NCI-H748 treated with DMSO at 0.1 percent for 48 hours (cell line): ENCODE results near the gene PAPSS2.

Experiments
- DNase-seq: peaks from one replicate; lab custom pipeline; 2025; lab: John Stamatoyannopoulos, UW

PAPSS2 gene

DNA sequence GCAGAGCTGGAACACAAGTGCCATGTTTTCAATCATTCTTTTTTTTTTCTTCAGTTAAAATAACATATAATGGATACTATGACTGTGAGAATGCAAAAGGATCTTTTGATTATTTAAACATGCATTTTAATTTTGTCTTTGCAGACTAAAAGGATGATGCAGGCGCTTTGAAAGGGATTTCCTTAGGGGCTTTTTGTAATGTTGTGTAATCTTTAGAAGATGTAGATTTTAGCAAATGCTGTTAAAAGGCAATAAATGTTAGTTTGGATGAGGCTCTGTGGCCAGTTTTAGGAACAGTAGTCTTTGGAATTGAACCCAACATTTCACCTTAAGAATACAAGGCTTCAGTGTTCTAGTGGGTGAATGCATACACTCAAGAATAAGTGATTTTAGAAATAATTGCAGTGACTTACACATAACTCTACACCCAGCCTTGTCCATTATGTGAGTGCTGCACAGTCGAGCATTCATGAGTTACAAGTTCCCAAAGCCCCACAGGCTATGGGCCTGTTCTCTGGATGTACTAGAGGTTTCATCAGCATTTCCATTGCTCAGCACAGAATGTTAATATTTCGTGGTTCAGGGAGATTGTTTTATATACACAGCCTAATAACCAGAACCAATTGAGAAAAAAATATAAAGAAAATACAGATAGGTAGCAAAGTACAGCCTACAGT, 11.6 kb downstream of the PAPSS2 start:
- DNase-seq: no peak

DNA sequence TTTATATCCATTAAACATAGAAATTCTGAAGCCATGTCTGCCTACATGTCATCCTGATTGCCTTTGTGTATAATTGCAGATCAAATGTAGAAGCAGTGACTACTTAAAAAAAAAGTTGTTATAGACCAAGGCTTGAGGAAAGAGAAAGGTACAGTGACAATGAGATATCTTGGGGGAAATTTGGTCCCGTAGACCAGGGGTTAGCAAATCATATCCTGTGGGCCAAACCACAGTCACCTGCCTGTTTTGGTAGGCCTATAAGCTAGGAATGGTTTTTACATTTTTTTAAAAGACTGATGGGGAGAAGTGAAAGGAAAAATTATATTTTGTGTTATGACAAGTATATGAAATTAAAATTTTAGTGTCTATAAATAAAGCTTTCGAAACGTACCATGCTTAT, 12.9 kb downstream of the PAPSS2 start:
- no peak for DNase-seq

- DNase-seq: no peak
Measured at GRCh38 chr10:87674943-87675342, 15.3 kb downstream of the PAPSS2 start.

DNA sequence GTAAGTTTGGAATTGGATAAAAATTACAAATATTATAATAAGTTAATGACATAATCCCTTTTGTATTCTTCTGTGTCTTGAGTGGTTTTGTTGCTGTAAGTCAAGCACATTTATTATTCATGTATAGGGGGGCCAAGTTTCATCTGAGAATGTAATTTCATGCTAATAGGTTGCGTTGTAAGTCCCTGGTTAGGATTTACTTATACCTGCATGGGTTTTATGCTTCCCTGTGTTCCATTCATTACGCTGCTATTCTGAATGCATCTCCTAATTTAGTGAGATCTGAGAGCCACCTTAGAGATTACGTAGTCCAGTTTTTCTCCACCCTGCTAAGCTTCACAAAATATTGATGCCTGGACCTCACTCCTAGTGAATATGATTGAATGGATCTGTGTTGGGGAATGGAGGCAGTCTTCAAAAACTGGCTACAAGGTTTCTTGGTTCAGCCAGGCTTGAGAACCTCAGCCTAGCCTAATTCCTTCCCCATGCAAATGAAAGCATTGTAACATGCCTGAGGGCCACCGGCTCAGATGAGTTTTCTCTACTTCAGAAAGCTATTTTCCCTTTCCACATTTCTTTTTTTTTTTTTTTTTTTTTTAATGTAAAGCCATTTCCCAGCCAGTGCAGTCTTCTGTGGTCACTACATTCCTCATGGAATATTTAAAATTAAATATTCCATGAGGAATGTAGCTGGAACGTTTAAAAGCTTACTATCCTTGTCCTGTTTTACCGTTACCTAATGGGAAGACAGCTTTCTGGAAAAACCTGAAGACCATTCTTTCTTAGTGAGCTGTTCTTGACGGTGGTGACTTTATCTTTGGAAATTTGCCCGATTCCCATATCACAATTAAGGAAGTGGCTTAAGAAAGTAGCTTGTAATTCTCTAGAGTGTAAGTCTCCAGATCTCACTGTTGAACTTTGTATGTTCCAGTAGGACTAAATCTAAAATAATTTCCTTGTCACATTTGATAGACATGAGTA, 16.0 kb downstream of the PAPSS2 start:
- DNase-seq: no peak

GRCh38 chr10:87677595-87677994, 17.9 kb downstream of the PAPSS2 start:
- DNase-seq: no peak

DNA sequence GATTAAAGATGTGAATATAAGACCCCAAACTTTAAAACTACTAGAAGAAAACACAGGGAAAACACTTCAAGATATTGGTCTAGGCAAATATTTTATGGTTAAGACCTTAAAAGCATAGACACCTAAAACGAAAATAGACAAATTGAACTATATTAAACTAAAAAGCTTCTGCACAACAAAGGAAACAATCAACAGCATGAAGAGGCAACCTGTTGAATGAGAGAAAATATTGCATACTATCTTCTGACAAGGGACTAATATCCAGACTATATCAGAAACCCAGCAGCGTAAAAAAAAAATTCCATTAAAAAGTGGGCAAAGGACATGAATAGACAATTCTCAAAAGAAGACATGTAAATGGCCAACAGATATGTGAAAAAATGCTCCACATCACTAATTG, 18.6 kb downstream of the PAPSS2 start:
- no peak for DNase-seq

DNA sequence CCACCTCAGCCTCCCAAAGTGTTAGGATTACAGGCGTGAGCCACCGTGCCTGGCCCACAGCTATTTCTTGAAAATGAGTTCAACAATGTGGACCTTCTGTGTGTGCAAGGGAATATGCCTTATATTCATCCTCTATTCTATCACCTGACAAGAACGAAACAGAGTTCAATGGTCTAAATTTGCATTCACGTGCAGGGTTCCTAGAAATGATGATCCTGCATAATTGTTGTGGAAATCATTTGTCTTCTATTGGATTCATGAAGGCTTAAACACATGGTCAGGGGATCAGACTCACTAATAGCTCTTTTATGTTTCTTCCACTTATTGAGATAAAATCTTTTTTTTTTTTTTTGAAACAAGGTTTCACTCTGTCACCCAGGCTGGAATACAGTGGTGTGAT, 23.7 kb downstream of the PAPSS2 start:
- DNase-seq: no peak

GRCh38 chr10:87684001-87684638, 24.4 kb downstream of the PAPSS2 start:
- DNase-seq: no peak

GRCh38 chr10:87685832-87686574, 26.3 kb downstream of the PAPSS2 start:
- no peak for DNase-seq

GRCh38 chr10:87691506-87692070, 31.9 kb downstream of the PAPSS2 start:
- DNase-seq: no peak

GRCh38 chr10:87692956-87693484, 33.3 kb downstream of the PAPSS2 start:
- no peak for DNase-seq

GRCh38 chr10:87694011-87694794, 34.5 kb downstream of the PAPSS2 start:
- DNase-seq: no peak

- no peak for DNase-seq
Measured at GRCh38 chr10:87695074-87695473, 35.4 kb downstream of the PAPSS2 start.

DNA sequence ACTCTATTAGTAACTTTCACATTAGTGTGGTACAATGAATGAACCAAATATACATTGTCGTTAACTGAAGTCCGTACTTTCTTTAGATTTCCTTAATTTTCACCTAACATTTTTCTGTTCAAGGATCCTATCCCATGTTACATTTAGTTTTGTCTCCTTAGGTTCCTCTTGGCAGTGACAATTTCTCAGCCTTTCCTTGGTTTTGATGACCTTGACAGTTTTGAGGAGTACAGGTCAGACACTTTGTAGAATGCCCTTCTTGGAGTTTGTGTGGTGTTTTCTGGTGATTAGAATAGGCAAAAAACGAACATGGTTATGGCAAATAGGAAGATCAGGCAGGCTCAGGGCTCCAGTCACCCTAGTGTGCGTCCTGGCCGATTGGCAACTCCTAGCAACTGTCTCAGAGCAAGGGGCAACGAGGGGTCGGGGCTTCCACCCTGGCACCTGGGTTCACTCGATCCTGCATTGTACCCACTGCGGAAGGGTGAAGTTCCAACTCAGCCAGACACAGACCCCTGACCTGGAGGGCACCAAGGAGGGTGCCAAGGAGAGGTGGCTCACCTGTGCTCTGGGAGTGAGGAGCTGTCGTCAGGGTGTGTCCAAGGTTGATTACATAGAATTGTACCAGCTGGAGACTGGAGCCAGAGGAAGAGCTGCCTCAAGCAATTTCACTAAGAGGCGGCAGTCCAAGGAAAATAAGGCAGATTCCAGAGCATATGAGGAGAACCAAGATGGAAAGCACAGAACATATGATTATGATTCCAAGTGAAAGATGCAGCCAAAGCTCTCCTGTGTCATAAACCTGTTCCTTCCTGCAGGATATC, 37.5 kb downstream of the PAPSS2 start:
- no peak for DNase-seq

GRCh38 chr10:87700031-87700796, 40.5 kb downstream of the PAPSS2 start:
- no peak for DNase-seq

- no peak for DNase-seq
Measured at GRCh38 chr10:87702260-87702972, 42.7 kb downstream of the PAPSS2 start.

GRCh38 chr10:87702973-87703294, 43.3 kb downstream of the PAPSS2 start:
- no peak for DNase-seq

DNA sequence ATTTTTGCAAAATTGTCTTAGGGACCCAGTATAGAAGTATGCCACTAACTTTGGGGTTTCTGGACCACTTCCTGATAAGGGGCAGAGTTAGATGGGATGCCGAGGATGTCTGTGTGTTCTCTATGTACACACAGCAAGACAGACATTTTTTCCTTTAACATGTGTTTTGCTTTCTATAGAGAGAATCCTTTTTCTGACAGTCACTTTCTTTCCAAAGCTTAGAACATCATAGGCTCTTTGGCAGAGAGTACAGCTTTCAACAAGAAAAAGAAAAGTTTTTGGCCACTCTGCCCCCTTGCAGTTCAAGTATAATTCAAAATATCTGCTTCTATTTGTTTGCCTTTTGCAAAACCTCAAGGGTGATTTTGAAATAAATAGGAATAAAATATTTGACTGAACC, 44.1 kb downstream of the PAPSS2 start:
- no peak for DNase-seq
